ENCODE results near the gene ATG2B.

DNA sequence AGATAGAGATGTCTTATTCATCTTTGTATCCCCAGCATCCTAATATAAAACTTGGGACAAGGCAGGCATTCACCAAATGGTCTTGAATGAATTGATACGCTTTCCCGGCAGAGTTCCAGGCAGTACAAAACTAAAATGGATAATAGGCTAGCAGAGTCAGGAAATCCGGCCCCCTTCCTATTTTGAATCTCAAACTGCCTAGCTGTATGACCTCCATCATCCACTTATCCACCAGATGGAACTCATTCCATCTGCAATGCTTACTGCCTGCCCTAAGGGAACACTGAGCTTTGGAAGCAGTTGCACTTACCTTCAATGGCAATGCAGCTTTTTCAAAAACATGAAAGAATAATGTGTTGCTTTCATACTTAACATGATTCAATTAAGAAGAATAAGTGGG lies 63.7 kb downstream of the ATG2B start:
- TF ChIP-seq SETDB1 (IDR thresholded peaks at IDR 0.05; ENCODE audit: low read length) (no peak), PHF20 (IDR thresholded peaks at IDR 0.05; ENCODE audit: partially characterized antibody) (no peak), GABPA (tag; conservative IDR thresholded peaks at IDR 0.05; ENCODE audit: low read depth) (no peak)
